Neural cell (in vitro differentiated cells): Measurements from ENCODE around the gene FN3K.

Source experiments
- CTCF ChIP-seq: fragments of 450-650 bp; IDR thresholded peaks from 2 replicates; pipeline ENCODE4 v1.5.1; 2014; ENCODE audit warnings: antibody characterized with exemption, mild to moderate bottlenecking, moderate library complexity; ENCODE audit not compliant: poor library complexity, severe bottlenecking
- EP300 ChIP-seq: fragments of 450-650 bp; conservative IDR thresholded peaks from 2 replicates; pipeline ENCODE4 v1.6.1; 2014; ENCODE audit warnings: antibody characterized with exemption, mild to moderate bottlenecking, moderate library complexity; ENCODE audit not compliant: poor library complexity, severe bottlenecking
- MXI1 ChIP-seq: fragments of 450-650 bp; conservative IDR thresholded peaks from 2 replicates; pipeline ENCODE4 v1.6.1; 2014; ENCODE audit warnings: antibody characterized with exemption, mild to moderate bottlenecking; ENCODE audit not compliant: poor library complexity, severe bottlenecking
- POLR2AphosphoS5 ChIP-seq: IDR thresholded peaks from 2 replicates; pipeline ENCODE4 v1.6.1; 2012
- RAD21 ChIP-seq: fragments of 450-650 bp; conservative IDR thresholded peaks from 2 replicates; pipeline ENCODE4 v1.6.1; 2014; ENCODE audit warnings: antibody characterized with exemption, mild to moderate bottlenecking, moderate library complexity
- TAF1 ChIP-seq: IDR thresholded peaks from 2 replicates; pipeline ENCODE4 v1.6.1; 2012; ENCODE audit warnings: low read depth

DNA sequence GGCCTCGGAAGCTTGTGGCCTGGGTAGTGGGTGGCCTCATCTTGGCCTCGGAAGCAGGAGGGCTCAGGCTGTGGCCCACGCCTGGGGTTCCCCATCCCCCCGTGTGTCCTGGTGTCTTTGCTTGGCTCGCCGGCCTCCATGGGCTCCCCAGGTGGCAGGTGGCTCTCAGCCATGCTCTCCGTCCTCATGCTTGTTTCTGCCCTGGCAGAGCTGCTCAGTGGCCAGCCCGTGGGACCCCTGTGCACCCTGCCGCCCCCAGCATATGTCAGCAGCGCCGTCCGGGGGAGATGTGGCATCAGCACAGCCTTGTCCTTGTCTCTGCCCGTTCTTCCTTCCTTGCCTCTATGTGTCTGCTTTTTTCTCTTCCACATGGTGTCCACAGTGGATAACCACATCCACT is 55.0 kb downstream of the FN3K start:
- TF ChIP-seq POLR2AphosphoS5: no peak
- no peak for TF ChIP-seq CTCF
- no peak for TF ChIP-seq RAD21
- no peak for TF ChIP-seq MXI1
- no peak for TF ChIP-seq TAF1
- TF ChIP-seq EP300: no peak
